ENCODE measurements around the gene TMEM250.

GRCh38 chr9:136151214-136151804 lies 32.6 kb upstream of the TMEM250 start:
- TF ChIP-seq CTCF (IDR thresholded peaks at IDR 0.05) (no peak), POLR2A (IDR thresholded peaks at IDR 0.05) (no peak)
